Skeletal muscle cell (primary cell): ENCODE data around the gene SH3RF2.
"Not testable (repeated sequence)": the region's sequence is repeated elsewhere in the genome, so short reads cannot be mapped to it uniquely, and the experiment has no call there.

Experiments
- DNase-seq: peaks from one replicate; pipeline ENCODE4 v3.0.0-alpha.2; 2010; ENCODE audit warnings: low read depth
- H3K4me3 ChIP-seq: 2 replicates; pipeline ENCODE4 v1.5.1; 2011; ENCODE audit warnings: low read depth, mild to moderate bottlenecking, control low read depth, low read length, moderate library complexity

SH3RF2 gene

DNA sequence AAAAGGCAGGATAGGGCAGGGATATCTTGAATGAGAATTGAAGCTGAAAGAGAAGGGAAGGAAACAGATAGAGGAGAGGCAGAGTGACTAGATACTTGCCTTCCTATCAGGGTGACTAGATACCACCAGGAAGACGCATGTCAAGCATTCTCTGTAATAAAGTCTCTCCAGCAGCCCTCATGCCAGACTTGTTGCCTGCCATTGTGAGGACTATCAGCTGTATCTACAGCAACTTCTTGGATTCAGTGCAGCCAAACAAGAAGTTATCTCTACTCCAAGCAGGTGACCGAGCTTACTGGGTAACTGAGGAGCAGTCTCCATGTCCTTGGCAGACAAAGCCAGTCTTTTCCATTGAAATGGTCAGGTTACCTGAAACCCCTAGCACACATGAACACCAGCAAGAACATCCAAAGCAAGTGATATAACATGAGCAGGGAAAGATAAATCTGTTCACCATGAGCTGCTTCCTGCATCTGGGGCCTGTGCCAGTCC is 9.3 kb downstream of the SH3RF2 start:
- no peak for DNase-seq
- no peak overlapping the region for H3K4me3 ChIP-seq

DNA sequence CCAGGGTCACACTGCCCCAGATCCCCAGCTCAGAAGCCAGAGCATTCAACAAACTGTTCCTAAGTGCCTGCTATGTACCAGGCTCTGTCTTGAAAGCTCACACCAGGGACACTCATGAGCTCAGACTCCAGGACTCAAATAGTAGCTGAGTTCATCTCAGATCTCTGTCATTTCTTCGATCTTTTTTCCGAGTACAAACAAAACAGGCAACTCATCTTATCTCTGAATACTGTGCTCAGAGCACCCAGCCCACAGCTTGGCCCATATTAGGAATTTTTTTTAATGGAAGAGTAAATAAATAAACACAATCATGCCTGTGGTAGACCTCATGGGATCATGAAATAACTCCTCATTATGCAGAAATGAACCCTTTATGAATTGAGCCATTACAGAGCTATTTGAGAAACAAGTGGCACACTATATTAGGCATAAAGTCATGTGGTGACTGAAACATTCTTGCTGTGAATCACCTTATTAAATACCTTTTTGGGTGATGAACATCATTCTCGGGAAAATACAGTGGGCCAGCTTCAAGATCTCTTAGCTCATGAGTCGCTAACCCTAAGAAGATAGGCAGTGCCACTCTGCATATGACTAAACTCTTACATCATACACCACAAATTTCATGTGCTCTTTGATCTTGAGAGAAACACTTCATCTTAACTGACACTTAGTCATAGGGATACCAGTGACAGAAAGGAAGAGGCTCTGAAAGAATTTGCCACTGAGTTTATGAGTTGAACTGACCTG is 9.9 kb downstream of the SH3RF2 start:
- no peak overlapping the region for H3K4me3 ChIP-seq
- peak; percentile 55 for DNase-seq

DNA sequence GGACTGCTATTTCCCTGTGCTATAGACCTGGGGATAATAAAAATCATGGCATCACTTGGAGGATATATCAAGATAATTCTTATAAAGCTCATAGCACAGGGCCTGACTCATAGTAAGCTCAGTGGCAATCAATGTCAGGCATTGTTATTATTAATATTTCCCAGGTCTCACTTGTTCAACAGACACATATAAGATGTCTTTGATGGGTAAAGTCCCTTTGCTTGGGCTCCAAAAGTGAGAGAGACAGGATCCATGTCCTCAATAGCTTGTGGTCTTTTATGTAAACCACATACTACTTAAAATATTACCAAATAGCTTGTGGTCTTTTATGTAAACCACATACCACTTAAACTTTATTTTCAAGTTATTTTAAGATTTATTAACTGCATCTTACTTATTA is 11.2 kb downstream of the SH3RF2 start:
- no peak overlapping the region for H3K4me3 ChIP-seq
- no peak for DNase-seq

DNA sequence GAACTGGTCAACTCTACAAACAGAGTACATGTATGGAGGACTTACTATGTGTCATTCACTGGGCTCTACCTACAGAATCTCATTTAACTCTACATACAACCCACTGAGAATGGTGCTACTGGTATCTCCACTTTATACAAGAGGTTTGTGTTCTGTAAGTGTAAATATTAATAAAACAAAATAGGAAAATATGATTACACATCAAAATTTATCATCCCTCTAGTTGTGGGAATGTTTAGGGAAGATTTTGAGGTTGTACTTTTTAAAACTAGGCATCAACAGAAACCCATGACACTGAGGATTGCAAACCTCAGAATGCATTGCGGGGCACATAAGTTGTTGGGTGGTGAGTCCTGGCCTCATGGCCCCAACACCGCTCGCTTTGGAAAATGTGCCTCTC is 11.7 kb downstream of the SH3RF2 start:
- no peak overlapping the region for H3K4me3 ChIP-seq
- DNase-seq = no peak

DNA sequence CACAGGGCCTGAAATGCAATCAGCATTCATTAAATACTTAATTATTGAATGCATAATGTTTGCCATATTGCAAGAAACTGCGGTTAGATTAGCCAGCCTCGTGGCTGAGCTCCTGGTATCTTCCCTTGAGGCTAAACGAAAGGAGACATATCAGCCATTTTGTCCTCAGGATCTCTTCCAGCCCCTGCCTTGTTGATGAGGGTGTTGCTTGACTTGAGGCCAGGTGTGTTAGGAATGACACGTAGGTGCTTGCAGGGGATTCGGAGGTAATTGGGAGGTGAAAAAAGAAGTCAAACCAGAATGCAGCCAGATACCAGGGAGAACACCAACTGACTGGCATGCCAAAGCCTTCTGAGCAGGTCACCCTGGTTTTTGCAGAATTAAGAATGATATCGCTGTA is 12.5 kb downstream of the SH3RF2 start:
- DNase-seq = no peak
- no peak overlapping the region for H3K4me3 ChIP-seq

DNA sequence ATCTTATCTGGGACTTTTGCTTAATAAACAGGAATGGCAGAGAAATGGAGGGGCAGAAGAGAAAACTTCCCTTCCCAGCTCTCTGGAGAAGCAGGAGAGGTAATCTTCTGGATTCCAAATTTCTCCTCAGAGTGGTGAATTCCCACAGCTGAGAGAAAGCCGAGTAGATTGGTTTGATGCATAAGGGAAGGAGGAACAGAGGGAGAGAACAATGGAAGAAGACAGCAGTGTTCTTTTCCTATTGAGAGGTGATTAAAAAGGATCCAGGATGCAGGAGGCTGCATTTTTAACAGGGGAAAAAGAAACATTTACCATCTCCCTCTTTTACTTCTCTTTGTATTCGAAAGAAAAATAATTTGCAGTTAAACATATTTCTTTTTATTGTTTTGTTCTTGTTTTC is 13.1 kb downstream of the SH3RF2 start:
- H3K4me3 ChIP-seq = no peak overlapping the region
- no peak for DNase-seq

DNA sequence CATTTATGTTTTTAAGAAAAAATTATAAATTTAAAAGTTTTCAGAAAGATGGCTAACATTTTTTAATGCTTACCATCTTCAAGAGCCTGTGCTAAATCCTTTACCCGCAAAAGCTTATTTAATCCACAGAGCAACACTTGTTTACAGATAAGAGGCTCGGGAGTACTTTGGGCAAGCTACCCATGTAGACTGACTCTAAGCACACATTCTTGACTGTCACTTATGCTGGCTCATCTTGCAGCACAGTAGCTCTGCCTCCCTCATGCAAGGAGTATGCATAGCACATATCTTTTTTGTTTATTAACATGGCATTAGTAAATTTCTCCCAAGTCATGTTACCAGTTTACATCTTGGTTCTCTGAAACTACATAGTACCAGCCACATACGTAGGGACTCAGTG is 14.7 kb downstream of the SH3RF2 start:
- no peak overlapping the region for H3K4me3 ChIP-seq
- DNase-seq = no peak

DNA sequence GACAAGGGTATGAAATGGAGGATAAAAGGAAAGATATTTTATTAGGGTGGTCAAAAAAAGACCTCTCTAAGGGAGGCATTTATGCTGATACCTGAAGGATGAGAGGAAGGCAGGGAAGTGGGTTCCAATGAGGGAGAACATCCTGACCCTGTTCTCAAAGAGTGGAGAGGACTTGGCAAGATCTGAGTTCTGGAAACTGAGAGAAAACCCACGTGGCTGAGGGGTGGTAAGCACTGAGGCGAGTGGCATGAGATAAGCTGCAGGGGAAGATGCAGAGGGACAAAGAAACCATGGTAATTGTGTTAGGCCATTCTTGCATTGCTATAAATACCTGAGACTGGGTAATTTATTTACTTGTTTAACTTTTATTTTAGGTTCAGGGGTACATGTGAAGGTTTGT is 16.8 kb downstream of the SH3RF2 start:
- H3K4me3 ChIP-seq = no peak overlapping the region
- DNase-seq = no peak

DNA sequence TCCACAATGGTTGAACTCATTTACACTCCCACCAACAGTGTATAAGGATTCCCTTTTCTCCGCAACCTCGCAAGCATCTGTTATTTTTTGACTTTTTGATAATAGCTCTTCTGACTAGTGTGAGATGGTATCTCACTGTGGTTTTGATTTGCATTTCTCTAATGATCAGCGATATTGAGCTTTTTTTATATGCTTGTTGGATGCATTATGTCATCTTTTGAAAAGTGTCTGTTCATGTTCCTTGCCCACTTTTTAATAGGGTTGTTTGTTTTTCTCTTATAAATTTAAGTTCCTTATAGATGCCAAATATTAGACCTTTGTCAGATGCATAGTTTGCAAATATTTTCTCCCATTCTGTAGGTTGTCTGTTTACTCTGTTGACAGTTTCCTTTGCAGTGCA is 17.8 kb downstream of the SH3RF2 start:
- H3K4me3 ChIP-seq, DNase-seq: not testable (repeated sequence)

DNA sequence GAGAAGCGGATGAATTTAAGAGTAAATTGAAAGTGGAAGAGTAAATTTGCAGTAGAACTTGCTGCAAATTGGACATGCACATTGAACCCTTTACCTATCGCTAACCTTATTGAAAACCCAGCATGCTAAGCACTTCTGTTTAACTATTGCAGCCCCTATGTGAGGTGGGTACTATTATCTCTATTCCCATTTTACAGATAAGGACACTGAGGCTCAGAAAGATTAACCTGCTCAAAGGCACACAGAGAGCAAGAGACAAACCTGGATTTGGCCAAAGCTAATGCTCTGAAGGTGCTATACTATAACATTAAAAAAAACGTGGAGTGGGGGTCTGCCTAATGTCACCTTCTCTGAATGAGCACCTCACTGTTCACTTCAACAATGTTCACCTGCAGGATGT is 21.0 kb downstream of the SH3RF2 start:
- no peak for DNase-seq
- no peak overlapping the region for H3K4me3 ChIP-seq

DNA sequence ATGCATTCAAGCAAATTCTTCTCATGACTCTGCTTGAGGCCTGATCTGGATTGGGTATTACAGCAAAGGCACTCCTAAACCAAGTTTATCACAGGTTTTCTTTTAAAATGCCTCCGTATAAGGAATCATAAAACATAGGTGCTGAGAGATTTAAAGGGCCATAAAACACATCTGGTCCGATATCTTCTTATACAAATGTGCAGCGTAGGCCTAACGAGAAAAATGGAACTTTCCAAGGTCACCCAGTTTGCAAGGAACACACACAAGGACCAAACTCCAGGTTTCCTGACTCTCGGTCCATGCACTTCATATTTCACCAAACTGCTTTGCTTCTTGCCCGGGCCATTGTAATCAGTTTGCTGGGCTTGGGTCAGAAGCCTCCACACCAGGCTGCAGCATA is 22.1 kb downstream of the SH3RF2 start:
- no peak for DNase-seq

DNA sequence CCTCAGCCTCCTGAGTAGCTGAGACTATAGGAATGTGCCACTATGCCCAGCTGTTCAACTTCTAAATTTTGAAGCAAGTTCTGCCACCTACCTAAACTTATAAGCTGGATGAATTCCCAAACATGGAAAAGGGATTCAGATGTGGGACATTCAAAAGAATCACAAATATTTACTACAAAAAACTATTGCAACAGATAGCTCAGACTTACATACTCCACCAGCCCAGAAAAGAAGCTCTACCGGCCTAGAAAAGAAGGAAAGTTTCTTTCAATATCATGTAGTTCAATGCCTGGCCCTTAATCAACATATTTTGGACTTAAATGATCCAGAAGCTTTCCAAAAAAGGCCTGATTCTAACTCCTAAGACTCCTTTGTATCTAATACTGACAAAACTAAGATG is 23.8 kb downstream of the SH3RF2 start:
- H3K4me3 ChIP-seq = no peak overlapping the region
- DNase-seq = no peak

More for the DNA sequence above, 22.1 kb downstream of the SH3RF2 start:
- no peak overlapping the region for H3K4me3 ChIP-seq

DNA sequence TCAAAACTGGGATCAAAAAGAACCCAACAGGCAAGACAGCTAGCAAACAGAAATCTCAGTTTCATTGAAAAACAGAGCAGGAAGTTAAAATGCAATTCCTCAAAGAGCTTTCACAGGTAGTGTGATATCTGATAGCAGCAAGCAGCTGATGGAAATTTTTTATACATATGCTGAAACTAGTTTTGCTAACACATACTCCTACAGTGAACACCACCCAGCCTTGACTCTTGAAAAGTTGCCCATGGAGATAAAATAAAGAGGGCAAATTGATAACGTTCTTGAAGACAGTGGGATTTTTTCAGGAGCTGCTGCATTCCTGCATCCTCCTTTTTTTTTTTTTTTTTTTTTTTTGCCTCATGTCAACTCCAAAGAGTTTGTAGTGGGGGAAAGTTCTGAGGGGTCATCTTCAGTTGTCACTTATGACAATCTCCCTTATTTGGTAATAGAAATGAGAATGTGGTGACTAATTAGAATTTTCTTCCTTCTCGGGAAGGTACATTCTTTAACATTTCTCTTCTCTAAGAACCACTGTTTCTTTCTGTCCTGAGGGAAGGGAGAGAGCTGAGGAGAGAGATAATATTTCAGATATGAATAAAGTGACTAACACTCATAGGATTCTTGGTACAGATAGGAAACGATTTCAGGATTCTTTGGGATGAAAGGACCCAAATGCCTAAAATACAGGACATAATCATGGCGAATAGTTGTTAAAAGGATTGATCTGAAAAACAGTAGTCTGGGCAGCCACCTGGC is 24.6 kb downstream of the SH3RF2 start:
- no peak for DNase-seq
- no peak overlapping the region for H3K4me3 ChIP-seq

DNA sequence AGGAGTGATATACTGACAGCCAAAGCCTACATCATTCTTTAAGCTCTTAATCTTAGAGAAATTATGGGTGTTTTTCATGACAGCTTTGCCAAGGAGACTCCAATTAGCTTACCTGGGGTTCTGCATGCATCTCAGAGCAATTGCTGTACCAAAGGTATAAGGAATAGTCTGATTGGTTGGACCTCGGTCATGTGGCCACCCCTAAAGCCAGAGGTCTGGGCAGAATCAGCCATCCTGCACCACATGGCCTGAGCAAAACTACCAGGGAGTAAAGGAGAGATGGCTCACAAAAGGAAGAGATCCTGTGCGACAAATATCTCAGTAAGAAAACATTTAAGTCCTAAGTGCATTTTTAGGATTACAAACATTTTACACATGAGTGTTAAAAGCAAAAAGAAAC is 25.6 kb downstream of the SH3RF2 start:
- no peak for DNase-seq

DNA sequence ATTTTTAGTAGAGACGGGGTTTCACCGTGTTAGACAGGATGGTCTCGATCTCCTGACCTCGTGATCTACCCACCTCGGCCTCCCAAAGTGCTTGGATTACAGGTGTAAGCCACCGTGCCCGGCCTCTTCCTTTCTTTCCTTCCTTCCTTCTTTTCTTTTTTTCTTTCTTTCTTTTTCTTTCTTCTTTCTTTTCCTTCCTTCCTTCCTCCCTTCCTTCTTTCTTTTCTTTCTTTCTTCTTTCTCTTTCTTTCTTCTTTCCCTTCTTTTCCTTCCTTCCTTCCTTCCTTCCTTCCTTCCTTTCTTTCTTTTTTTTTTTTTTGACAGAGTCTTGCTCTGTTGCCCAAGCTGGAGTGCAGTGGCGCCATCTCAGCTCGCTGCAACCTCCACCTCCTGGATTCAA is 27.6 kb downstream of the SH3RF2 start:
- DNase-seq, H3K4me3 ChIP-seq: not testable (repeated sequence)

More for the DNA sequence above, 25.6 kb downstream of the SH3RF2 start:
- H3K4me3 ChIP-seq = no peak overlapping the region

DNA sequence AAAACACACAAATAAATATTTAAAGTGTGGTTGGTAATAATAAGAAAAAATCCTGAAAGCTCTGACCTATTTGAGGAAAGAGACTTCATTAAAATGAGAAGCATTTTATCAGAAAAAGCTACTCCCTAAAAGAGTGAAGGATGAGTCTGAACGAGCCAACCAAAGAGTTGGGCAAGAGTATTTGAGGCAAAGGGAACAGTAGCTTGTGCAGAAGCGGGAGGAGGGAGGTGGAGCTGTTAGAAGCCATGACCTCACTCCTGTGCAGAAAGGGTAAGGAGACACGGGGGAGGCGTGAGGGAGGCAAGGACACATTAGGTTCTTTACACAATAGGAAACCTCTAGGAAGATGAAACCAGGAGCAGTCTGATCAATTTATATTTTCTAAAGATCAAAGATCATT is 29.4 kb downstream of the SH3RF2 start:
- DNase-seq = no peak
- no peak overlapping the region for H3K4me3 ChIP-seq

DNA sequence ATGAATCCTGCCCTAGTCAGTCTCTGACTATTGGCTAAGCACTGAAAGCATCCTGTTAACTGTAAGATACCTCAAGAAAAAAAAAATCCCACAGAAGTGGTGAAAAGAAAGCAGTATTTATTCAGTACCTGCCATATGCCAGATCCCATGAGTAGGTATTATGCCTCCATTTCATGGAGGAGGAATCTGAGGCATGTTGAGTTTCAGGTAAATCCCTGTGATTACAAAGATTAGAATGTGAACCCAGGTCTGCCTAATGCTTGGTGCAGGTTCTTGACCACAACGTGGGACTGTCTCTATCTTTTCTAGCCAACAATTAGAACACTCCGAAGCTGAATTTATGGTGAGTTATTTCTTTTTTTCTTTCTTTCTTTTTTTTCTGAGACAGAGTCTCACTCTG is 30.9 kb downstream of the SH3RF2 start:
- DNase-seq = no peak

DNA sequence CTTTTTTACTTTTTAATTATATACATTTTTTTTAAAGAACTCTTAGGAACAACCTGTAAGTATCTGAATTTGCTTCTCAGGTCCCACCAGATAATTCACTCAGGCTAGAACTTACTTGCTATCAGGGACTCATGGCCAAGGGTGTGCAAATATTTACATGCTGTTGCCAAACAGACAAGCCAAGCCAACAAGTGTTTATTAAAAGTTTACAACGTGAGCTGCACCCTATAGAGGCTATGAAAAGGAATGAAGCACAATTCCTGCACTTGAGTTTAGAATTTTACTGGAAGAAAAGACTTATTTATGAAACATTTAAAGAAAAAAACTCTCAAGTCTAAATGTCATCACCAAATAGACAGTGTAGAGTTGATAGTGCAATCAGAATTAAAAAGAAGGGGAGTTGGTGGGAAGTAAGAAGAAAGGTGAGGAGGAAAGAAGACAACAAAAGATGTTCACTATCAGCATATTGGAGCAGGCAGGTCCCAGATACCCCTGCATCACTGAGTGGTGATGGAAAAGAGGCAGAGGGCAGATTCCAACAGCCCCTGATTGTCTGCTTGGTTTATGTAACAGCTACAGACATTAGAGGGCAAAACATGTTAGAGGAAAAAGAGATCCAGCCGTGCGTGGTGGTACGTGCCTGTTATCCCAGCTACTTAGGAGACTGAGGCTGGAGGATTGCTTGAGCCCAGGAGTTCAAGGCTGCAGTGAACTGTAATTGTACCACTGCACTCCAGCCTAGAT is 32.8 kb downstream of the SH3RF2 start:
- H3K4me3 ChIP-seq = no peak overlapping the region
- no peak for DNase-seq

More for the DNA sequence above, 30.9 kb downstream of the SH3RF2 start:
- H3K4me3 ChIP-seq = no peak overlapping the region

DNA sequence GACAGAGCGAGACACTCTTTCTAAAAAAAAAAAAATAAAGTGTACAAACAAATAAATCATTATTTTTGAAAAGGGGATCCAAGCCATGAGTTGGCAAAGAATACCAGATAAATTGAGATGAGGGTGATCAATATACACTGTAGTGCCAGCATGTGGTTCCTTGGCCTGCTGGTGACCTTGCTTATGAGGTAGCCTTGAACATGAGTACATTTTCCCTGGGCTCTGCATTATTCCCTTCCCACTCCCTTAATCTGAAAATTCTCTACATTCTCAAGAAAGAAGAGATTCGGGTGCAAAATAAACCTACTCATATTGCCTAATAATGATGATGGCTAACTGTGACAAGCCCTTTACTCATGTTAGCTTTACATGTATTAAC is 33.3 kb downstream of the SH3RF2 start:
- no peak overlapping the region for H3K4me3 ChIP-seq
- no peak for DNase-seq

DNA sequence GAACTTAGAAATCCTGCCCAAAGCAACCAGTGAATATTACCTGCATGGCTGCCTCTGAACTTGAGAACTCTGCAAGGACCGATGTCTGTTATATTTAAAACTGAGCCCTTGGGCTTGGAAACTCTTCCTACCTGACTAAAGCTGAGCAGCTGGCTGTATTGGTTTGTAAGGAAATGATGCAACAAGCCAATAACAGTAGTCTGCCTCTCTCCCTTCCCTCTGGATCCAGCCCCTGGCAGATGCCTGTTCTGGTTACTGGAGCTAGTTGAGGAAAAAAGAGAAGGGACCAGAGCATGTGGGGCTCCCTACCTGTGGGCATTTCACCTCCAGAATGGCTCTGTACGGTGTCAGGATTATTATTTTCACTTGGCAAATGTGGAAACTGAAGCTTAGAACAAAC is 34.7 kb downstream of the SH3RF2 start:
- DNase-seq = no peak

More for the DNA sequence above, 34.7 kb downstream of the SH3RF2 start:
- H3K4me3 ChIP-seq = no peak overlapping the region
